SH-SY5Y (cell line): ENCODE data around the gene BRSK2.

Source experiments
- GATA2 ChIP-seq: IDR thresholded peaks from 2 replicates; pipeline ENCODE4 v1.6.1; 2011; ENCODE audit warnings: mild to moderate bottlenecking, low read depth, low read length
- GATA3 ChIP-seq: IDR thresholded peaks from 2 replicates; pipeline ENCODE4 v1.6.1; 2011; ENCODE audit warnings: low read depth, mild to moderate bottlenecking, low read length, moderate library complexity

DNA sequence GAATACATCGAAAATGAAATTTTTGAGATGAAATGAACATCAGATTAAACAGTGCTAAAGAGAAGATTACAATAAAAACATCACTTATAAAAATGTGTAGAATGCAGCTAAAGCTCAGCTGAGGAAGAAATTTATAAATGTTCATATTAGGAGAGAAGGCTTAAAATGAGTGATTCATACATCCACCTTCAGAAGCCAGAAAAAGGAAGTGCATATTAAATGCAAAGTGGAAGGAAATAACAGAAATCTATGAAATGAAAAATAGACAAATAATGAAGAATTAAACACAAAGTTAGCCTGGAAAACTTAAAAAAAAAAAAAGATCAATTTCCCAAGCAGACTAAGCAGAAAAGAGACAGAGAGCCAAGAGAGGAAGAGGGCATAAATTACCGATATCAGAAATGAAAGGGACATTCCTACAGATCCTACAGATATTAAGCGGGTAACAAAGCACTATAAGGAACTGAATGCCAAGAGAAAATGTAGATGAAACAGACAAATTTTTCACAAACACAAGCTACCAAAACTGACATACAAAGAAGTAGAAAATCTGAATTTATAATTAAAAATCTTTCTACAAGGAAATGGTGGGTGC, 104.0 kb downstream of the BRSK2 start:
- no peak for TF ChIP-seq GATA2
- TF ChIP-seq GATA3: no peak
